Measurements from ENCODE around the gene XAB2. TPM values are rescaled to one million over a fixed set of nuclear protein-coding genes. Genes with fewer than 3 reads are reported as not detected.

XAB2 gene
- total RNA-seq, 1 experiment from 2014 or later = 36.9 TPM

- intact Hi-C loops (cut with micrococcal nuclease; ENCODE audit: unreplicated experiment) = no loop called here
- no TSS peak for BruUV-seq (replicated peaks)
- in situ Hi-C loops (cut with HindIII; ENCODE audit: low pct_unique_long_range_greater_than_20kb, low sequenced_read_pairs) = no loop called here
These were observed 47.5 kb upstream of the XAB2 start, which contains the start of gene MCEMP1 for GRCh38 chr19:7676854-7677253. TSS of gene MCEMP1 (plus strand) at chr19:7677090. CDS start at chr19:7677121, 31 bp downstream.

GRCh38 chr19:7676376-7676775 lies 47.0 kb upstream of the XAB2 start:
- intact Hi-C loops (cut with micrococcal nuclease; ENCODE audit: unreplicated experiment) = no loop called here
- Histone ChIP-seq H3K27me3 (ENCODE audit: control insufficient read depth, insufficient read depth, low read length) (no peaks in the 10 kb centered on the region), H3K36me3 (ENCODE audit: control insufficient read depth, insufficient read depth, low read length) (no peaks in the 10 kb centered on the region; the same call in 1 of the 2 replicates), H3K9me3 (ENCODE audit: control insufficient read depth, insufficient read depth, low read depth, low read length) (no peaks in the 10 kb centered on the region), H3K27ac (ENCODE audit: low read length) (no peak overlapping the region), H3K4me3 (ENCODE audit: low read depth in 2 of 2, low read length in 2 of 2) (no peak overlapping the region), H3K4me1 (ENCODE audit: control insufficient read depth, insufficient read depth, low read length) (no peaks in the 10 kb centered on the region; the same call in 1 of the 2 replicates)
- CTCF ChIA-PET = interaction anchor here (0.6 kb wide), 1 partner anchor 123 kb away, joined by 10 read pairs; no protein-coding TSS in a partner anchor
- no TSS peak for BruUV-seq (replicated peaks)
- TF ChIP-seq CTCF (IDR thresholded peaks at IDR 0.05) = no peak
- ATAC-seq = no peak
- DNase-seq (ENCODE audit: low read depth, low spot score) = no peak
- POLR2A ChIA-PET = no interaction called here
- in situ Hi-C loops (cut with HindIII; ENCODE audit: low pct_unique_long_range_greater_than_20kb, low sequenced_read_pairs) = no loop called here

More at GRCh38 chr19:7676854-7677253, 47.5 kb upstream of the XAB2 start, which contains the start of gene MCEMP1:
- TF ChIP-seq CTCF (IDR thresholded peaks at IDR 0.05) = no peak
- no peak for TF ChIP-seq SIN3A (IDR thresholded peaks at IDR 0.05; ENCODE audit: borderline replicate concordance, insufficient read depth, low read depth, low read length)
- TF ChIP-seq REST (IDR thresholded peaks at IDR 0.05; ENCODE audit: insufficient read depth in 1 of 2, low read depth in 2 of 2, low read length in 1 of 2) = no peak
- TF ChIP-seq POLR2AphosphoS5 (IDR thresholded peaks at IDR 0.05; ENCODE audit: low read depth, low read length) = no peak
- no peak for TF ChIP-seq TCF7L2 (IDR thresholded peaks at IDR 0.05; ENCODE audit: low read depth, low read length)
- POLR2A ChIA-PET = no interaction called here
- DNase-seq (ENCODE audit: low read depth, low spot score) (no peak), ATAC-seq (no peak)
- Histone ChIP-seq H3K9me3 (ENCODE audit: control insufficient read depth, insufficient read depth, low read depth, low read length) (no peaks in the 10 kb centered on the region), H3K4me1 (ENCODE audit: control insufficient read depth, insufficient read depth, low read length) (no peaks in the 10 kb centered on the region; the same call in 1 of the 2 replicates), H3K4me3 (ENCODE audit: low read depth in 2 of 2, low read length in 2 of 2) (no peak within 1 kb of the TSS), H3K36me3 (ENCODE audit: control insufficient read depth, insufficient read depth, low read length) (no peaks in the 10 kb centered on the region; the same call in 1 of the 2 replicates), H3K27ac (ENCODE audit: low read length) (no peak within 1 kb of the TSS), H3K27me3 (ENCODE audit: control insufficient read depth, insufficient read depth, low read length) (no peaks in the 10 kb centered on the region)
- CTCF ChIA-PET = interaction anchor here (0.6 kb wide), 1 partner anchor 123 kb away, joined by 10 read pairs; no protein-coding TSS in a partner anchor
